ENCODE data around the gene BRINP3.

BRINP3 gene

GRCh38 chr1:190243056-190243455 is 234.6 kb downstream of the BRINP3 start:
- Histone ChIP-seq H3K4me1 (ENCODE audit: insufficient read depth, low read length, severe bottlenecking) (no peaks in the 10 kb centered on the region), H3K9me2 (ENCODE audit: low read depth, low read length) (no peaks in the 10 kb centered on the region), H3K79me2 (ENCODE audit: insufficient read depth, low read length) (no peaks in the 10 kb centered on the region), H3K36me3 (ENCODE audit: insufficient read depth, low read length) (no peaks in the 10 kb centered on the region), H2AFZ (ENCODE audit: low read length) (no peak overlapping the region), H3K27ac (ENCODE audit: low read depth, low read length, poor library complexity, severe bottlenecking) (no peak overlapping the region), H3K4me3 (ENCODE audit: low read depth, low read length, poor library complexity, severe bottlenecking) (no peak overlapping the region), H3K27me3 (ENCODE audit: insufficient read depth, low read length) (no peaks in the 10 kb centered on the region), H4K20me1 (ENCODE audit: insufficient read depth, low read length) (no peaks in the 10 kb centered on the region), H3K4me2 (ENCODE audit: low read length) (no peak overlapping the region), H3F3A (ENCODE audit: insufficient read depth, low read length) (no peaks in the 10 kb centered on the region), H3K9ac (ENCODE audit: low read length) (no peak overlapping the region), H3K9me3 (ENCODE audit: low read length) (no peaks in the 10 kb centered on the region)
- TF ChIP-seq EZH2 (IDR thresholded peaks at IDR 0.05; ENCODE audit: borderline replicate concordance, low read length) (no peak), CTCF (IDR thresholded peaks at IDR 0.05; ENCODE audit: low read length) (no peak)

- H3K4me2 ChIP-seq (ENCODE audit: low read length): no peak overlapping the region
- TF ChIP-seq EZH2 (IDR thresholded peaks at IDR 0.05; ENCODE audit: borderline replicate concordance, low read length) (no peak), CTCF (IDR thresholded peaks at IDR 0.05; ENCODE audit: low read length) (no peak)
Measured at GRCh38 chr1:190226006-190226405, 251.7 kb downstream of the BRINP3 start.

GRCh38 chr1:190212450-190212849 is 265.2 kb downstream of the BRINP3 start:
- no peaks in the 10 kb centered on the region for H3K9me2 ChIP-seq (ENCODE audit: low read depth, low read length)
- TF ChIP-seq CTCF (IDR thresholded peaks at IDR 0.05; ENCODE audit: low read length): no peak
- no peak for TF ChIP-seq EZH2 (IDR thresholded peaks at IDR 0.05; ENCODE audit: borderline replicate concordance, low read length)
- no peaks in the 10 kb centered on the region for H3K9me3 ChIP-seq (ENCODE audit: low read length)
- no peaks in the 10 kb centered on the region for H3K36me3 ChIP-seq (ENCODE audit: insufficient read depth, low read length)
- H3K27ac ChIP-seq (ENCODE audit: low read depth, low read length, poor library complexity, severe bottlenecking): no peak overlapping the region
- H3K27me3 ChIP-seq (ENCODE audit: insufficient read depth, low read length): no peaks in the 10 kb centered on the region
- no peaks in the 10 kb centered on the region for H4K20me1 ChIP-seq (ENCODE audit: insufficient read depth, low read length)
- no peak overlapping the region for H3K4me3 ChIP-seq (ENCODE audit: low read depth, low read length, poor library complexity, severe bottlenecking)
- no peaks in the 10 kb centered on the region for H3K4me1 ChIP-seq (ENCODE audit: insufficient read depth, low read length, severe bottlenecking)
- no peaks in the 10 kb centered on the region for H3F3A ChIP-seq (ENCODE audit: insufficient read depth, low read length)
- no peak overlapping the region for H3K4me2 ChIP-seq (ENCODE audit: low read length)
- no peak overlapping the region for H2AFZ ChIP-seq (ENCODE audit: low read length)
- no peak overlapping the region for H3K9ac ChIP-seq (ENCODE audit: low read length)
- H3K79me2 ChIP-seq (ENCODE audit: insufficient read depth, low read length): no peaks in the 10 kb centered on the region

More at GRCh38 chr1:190226006-190226405, 251.7 kb downstream of the BRINP3 start:
- Histone ChIP-seq H3F3A (ENCODE audit: insufficient read depth, low read length) (no peaks in the 10 kb centered on the region), H3K27ac (ENCODE audit: low read depth, low read length, poor library complexity, severe bottlenecking) (no peak overlapping the region), H4K20me1 (ENCODE audit: insufficient read depth, low read length) (no peaks in the 10 kb centered on the region), H2AFZ (ENCODE audit: low read length) (no peak overlapping the region), H3K79me2 (ENCODE audit: insufficient read depth, low read length) (no peaks in the 10 kb centered on the region), H3K9ac (ENCODE audit: low read length) (no peak overlapping the region), H3K4me1 (ENCODE audit: insufficient read depth, low read length, severe bottlenecking) (no peaks in the 10 kb centered on the region), H3K36me3 (ENCODE audit: insufficient read depth, low read length) (no peaks in the 10 kb centered on the region), H3K4me3 (ENCODE audit: low read depth, low read length, poor library complexity, severe bottlenecking) (no peak overlapping the region), H3K9me2 (ENCODE audit: low read depth, low read length) (no peaks in the 10 kb centered on the region), H3K9me3 (ENCODE audit: low read length) (no peaks in the 10 kb centered on the region), H3K27me3 (ENCODE audit: insufficient read depth, low read length) (no peaks in the 10 kb centered on the region)
